GM12878 (cell line): Measurements from ENCODE around the gene FANK1. TPM values are rescaled to one million over a fixed set of nuclear protein-coding genes. Genes with fewer than 3 reads are reported as not detected.

ENCODE experiments used
- ATAC-seq: fragments of 200-7000 bp; cut with Tn5 transposase; 3 replicates; pipeline ENCODE4 v1.9.1; 2020; ENCODE audit warnings: mild to moderate bottlenecking, moderate library complexity
- BruUV-seq: library from RNA; stranded (reverse); fragments of 400-500 nt; replicated peaks from 2 replicates; lab custom pipeline; 2021; lab: Mats Ljungman, UMichigan
- CTCF ChIA-PET: fragments of 300-600 bp; sonication (Branson Sonifier 250); formaldehyde crosslinking; extraction: SDS; loops from one replicate; lab custom pipeline; 2021; ENCODE audit warnings: inconsistent platforms; lab: Yijun Ruan, JAX
- POLR2A ChIA-PET: fragments of 350-600 bp; formaldehyde crosslinking; extraction: SDS; loops from one replicate; lab custom pipeline; 2021; ENCODE audit warnings: inconsistent platforms; lab: Charles Lee
- RAD21 ChIA-PET: fragments of 300-600 bp; sonication (Branson Sonifier 250); formaldehyde crosslinking; loops from one replicate; lab custom pipeline; 2023; ENCODE audit warnings: antibody characterized with exemption; ENCODE audit not compliant: unreplicated experiment; lab: Charles Lee
- SMC1A ChIA-PET: fragments of 300-600 bp; sonication (Branson Sonifier 250); formaldehyde crosslinking; loops from one replicate; lab custom pipeline; 2023; ENCODE audit not compliant: unreplicated experiment, uncharacterized antibody; lab: Charles Lee
- DNase-seq: peaks from one replicate; pipeline ENCODE4 v3.0.0-alpha.2; 2011; ENCODE audit warnings: low read depth, low spot score
- FAIRE-seq: peaks from 3 replicates; lab custom pipeline; 2011; peaks lifted over from hg19 to GRCh38; lab: Jason Lieb, UNC
- H2AFZ ChIP-seq: 2 replicates; pipeline ENCODE4 v1.6.0; 2011; ENCODE audit warnings: low read depth, low read length, control low read depth; ENCODE audit not compliant: control insufficient read depth
- H3K27ac ChIP-seq: 2 replicates; pipeline ENCODE4 v1.5.1; 2011; ENCODE audit warnings: control low read depth; ENCODE audit not compliant: control insufficient read depth, insufficient read depth
- H3K27me3 ChIP-seq, 2 experiments: replicated peaks in 1 of 2; 2 replicates each; pipeline versions ENCODE4 v1.6.0 to v1.6.1; 2011; ENCODE audit warnings: low read length in 1 of 2; ENCODE audit not compliant: control insufficient read depth in 2 of 2, insufficient read depth in 2 of 2
- H3K36me3 ChIP-seq, 2 experiments: 2 replicates each; pipeline ENCODE4 v1.5.1; 2011; ENCODE audit warnings: low read length in 1 of 2; ENCODE audit not compliant: control insufficient read depth in 2 of 2, insufficient read depth in 2 of 2
- H3K4me1 ChIP-seq: 2 replicates; pipeline ENCODE4 v1.6.1; 2011; ENCODE audit warnings: mild to moderate bottlenecking, low read length, moderate library complexity, mixed read lengths; ENCODE audit not compliant: control insufficient read depth, insufficient read depth
- H3K4me2 ChIP-seq: 2 replicates; pipeline ENCODE4 v1.6.0; 2011; ENCODE audit warnings: control low read depth; ENCODE audit not compliant: control insufficient read depth, insufficient read depth
- H3K4me3 ChIP-seq: fragments of 200-600 bp; sonication (generic); 2 replicates; pipeline ENCODE4 v1.5.1; 2016
- H3K79me2 ChIP-seq: 2 replicates; pipeline ENCODE4 v1.6.0; 2011; ENCODE audit warnings: low read length; ENCODE audit not compliant: control insufficient read depth, insufficient read depth
- H3K9ac ChIP-seq: 2 replicates; pipeline ENCODE4 v1.8.0; 2011; ENCODE audit warnings: low read length, control low read depth, mixed read lengths; ENCODE audit not compliant: control insufficient read depth, insufficient read depth
- H3K9me3 ChIP-seq: replicated peaks from 3 replicates; pipeline ENCODE4 v1.5.1; 2011; ENCODE audit warnings: mild to moderate bottlenecking, low read length; ENCODE audit not compliant: control insufficient read depth, insufficient read depth
- H4K20me1 ChIP-seq: 2 replicates; pipeline ENCODE4 v1.6.0; 2011; ENCODE audit not compliant: control insufficient read depth, insufficient read depth
- CBX5 ChIP-seq: sonication (generic); IDR thresholded peaks from 2 replicates; pipeline ENCODE4 v1.6.1; 2016; ENCODE audit warnings: low read depth, moderate library complexity, mild to moderate bottlenecking, inconsistent platforms
- CHD1 ChIP-seq: IDR thresholded peaks from 2 replicates; pipeline ENCODE4 v1.6.1; 2012; ENCODE audit warnings: low read depth, low read length, improper control_type of control experiment
- MAX ChIP-seq: IDR thresholded peaks from 2 replicates; pipeline ENCODE4 v1.6.1; 2012; ENCODE audit warnings: low read depth, low read length, improper control_type of control experiment
- PRDM15 ChIP-seq: fragments of 450-650 bp; formaldehyde crosslinking; IDR thresholded peaks from 2 replicates; pipeline ENCODE4 v1.4.0; 2020; ENCODE audit warnings: mild to moderate bottlenecking, moderate library complexity
- RUNX3 ChIP-seq: IDR thresholded peaks from 2 replicates; pipeline ENCODE4 v1.6.1; 2012; ENCODE audit warnings: low read length, inconsistent platforms
- SMC3 ChIP-seq: IDR thresholded peaks from 2 replicates; pipeline ENCODE4 v1.6.1; 2011; ENCODE audit warnings: low read length, improper control_type of control experiment, borderline replicate concordance
- ZNF622 ChIP-seq: fragments of 450-650 bp; IDR thresholded peaks from 2 replicates; pipeline ENCODE4 v1.6.1; 2017; ENCODE audit warnings: mild to moderate bottlenecking, inconsistent platforms
- WGBS: methylation state at CpG from one replicate; pipeline ENCODE4 v1.1.6; 2016; ENCODE audit warnings: low lambda C conversion rate; ENCODE audit not compliant: insufficient replicate concordance, insufficient coverage; ENCODE audit errors: missing lambda C conversion rate; 5-methylcytosine and 5-hydroxymethylcytosine counted together
- in situ Hi-C: fragments of 300-500 bp; cut with MboI; formaldehyde crosslinking; loops from 9 replicates; pipeline ENCODE4 v1.14.3; 2018; ENCODE audit warnings: mixed read lengths
- intact Hi-C: fragments of 100-400 bp; cut with micrococcal nuclease; formaldehyde crosslinking; loops from one replicate; pipeline ENCODE4 v1.14.2; 2022; ENCODE audit not compliant: unreplicated experiment
- polyA plus RNA-seq, 11 experiments: library from polyadenylated mRNA; depleted of rRNA in 4 of 11; unstranded in 6 of 11; stranded (reverse) in 5 of 11; fragments of >200 nt; fragmentation: Nextera tagmentation in 4 of 11; fragmentation: Illumina TruSeq in 1 of 11; extraction: Ambion mirVana in 4 of 11; extraction: Trizol in 1 of 11; gene quantifications; 1 replicate in 1 of 11; 2 replicates in 10 of 11; pipeline versions ENCODE4 v1.2.1 to v1.2.3, GENCODE V29; 2011 to 2016; ENCODE audit warnings: inconsistent platforms in 2 of 11, missing spikeins in 2 of 11, low read depth in 1 of 11
- total RNA-seq, 4 experiments: library from RNA; depleted of rRNA in 3 of 4; stranded (reverse); fragments of >200 nt in 3 of 4; fragmentation: Illumina TruSeq in 1 of 4; extraction: Trizol in 1 of 4; gene quantifications; 2 replicates each; pipeline versions ENCODE4 v1.2.1 to v1.2.3, GENCODE V29; 2013 to 2021

The FANK1 gene
- total and polyA plus RNA-seq, 10 of the 15 experiments (the other 5 are each of a cell fraction or from before 2014, with no cell fraction given), result 0.07 to 0.16 (median 0.13) TPM; not detected in 6

- ChIA-PET RAD21 (no interaction called here), POLR2A (no interaction called here), CTCF (no interaction called here), SMC1A (no interaction called here)
- no peak for ATAC-seq
- no peaks in the 10 kb centered on the region for H3K9me3 ChIP-seq
- H4K20me1 ChIP-seq, result no peaks in the 10 kb centered on the region
- H2AFZ ChIP-seq, result no peak overlapping the region
- H3K36me3 ChIP-seq, result no peaks in the 10 kb centered on the region
- no peaks in the 10 kb centered on the region for H3K27me3 ChIP-seq
- no peak for DNase-seq
- FAIRE-seq, result no peak
- H3K27ac ChIP-seq, result no peak overlapping the region
- H3K9ac ChIP-seq, result no peak overlapping the region
- WGBS, result 16% methylated on average over 9 of the region's 9 CpGs
- no TSS peak for BruUV-seq
- H3K4me3 ChIP-seq, result no peak overlapping the region
- TF ChIP-seq CBX5 (no peak), ZNF622 (no peak), MAX (no peak), CHD1 (no peak), SMC3 (no peak)
- TF ChIP-seq, all 136 proteins: peak for 0
- intact Hi-C loops, result no loop called here
- no peak overlapping the region for H3K4me2 ChIP-seq
- in situ Hi-C loops, result no loop called here
- H3K4me1 ChIP-seq, result no peaks in the 10 kb centered on the region
- no peaks in the 10 kb centered on the region for H3K79me2 ChIP-seq
Measured at GRCh38 chr10:125995726-125996304, 99.5 kb downstream of the FANK1 start.

- no peak overlapping the region for H3K4me3 ChIP-seq
- no peaks in the 10 kb centered on the region for H3K4me1 ChIP-seq
- intact Hi-C loops, result no loop called here
- no peaks in the 10 kb centered on the region for H3K79me2 ChIP-seq
- H3K9me3 ChIP-seq, result no peaks in the 10 kb centered on the region
- RAD21 ChIA-PET, result no interaction called here
- no peak overlapping the region for H3K4me2 ChIP-seq
- no peaks in the 10 kb centered on the region for H4K20me1 ChIP-seq
- no peaks in the 10 kb centered on the region for H3K36me3 ChIP-seq
- no peak overlapping the region for H3K27ac ChIP-seq
- no TSS peak for BruUV-seq
- no peak for TF ChIP-seq RUNX3
- no peak for TF ChIP-seq PRDM15
- H2AFZ ChIP-seq, result no peak overlapping the region
- POLR2A ChIA-PET, result no interaction called here
- DNase-seq, result no peak
- H3K9ac ChIP-seq, result no peak overlapping the region
- no peaks in the 10 kb centered on the region for H3K27me3 ChIP-seq
- SMC1A ChIA-PET, result no interaction called here
- ATAC-seq, result no peak
- CTCF ChIA-PET, result no interaction called here
- in situ Hi-C loops, result no loop called here
- 32% methylated on average over 12 of the region's 12 CpGs for WGBS
- no peak for FAIRE-seq
Measured at GRCh38 chr10:125997586-125997985, 101.2 kb downstream of the FANK1 start.
